ENCODE data around the gene CDIPT.

DNA sequence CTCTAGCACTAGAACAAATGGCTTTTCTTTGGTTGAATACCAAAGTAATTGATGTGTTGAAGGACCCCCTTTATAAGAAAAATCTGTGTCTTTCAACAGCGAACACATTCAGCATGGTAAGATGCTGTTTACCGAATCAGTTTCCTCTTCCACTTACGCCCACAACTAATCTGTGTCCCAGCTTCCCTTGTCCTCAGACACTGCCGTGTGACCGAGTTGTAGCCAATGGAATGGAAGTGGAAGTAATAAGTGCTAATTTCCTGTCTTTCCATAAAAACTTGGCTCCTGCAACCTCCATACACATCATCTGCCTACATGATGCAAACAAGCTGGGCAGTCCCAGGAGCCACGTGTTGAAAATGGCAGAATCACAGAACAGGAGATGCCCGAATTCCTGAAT, 10.4 kb downstream of the CDIPT start:
- TF ChIP-seq EZH2 (IDR thresholded peaks at IDR 0.05; ENCODE audit: borderline replicate concordance, insufficient read depth, low read length, poor library complexity, severe bottlenecking) (no peak), CTCF (IDR thresholded peaks at IDR 0.05; ENCODE audit: poor library complexity, severe bottlenecking) (no peak), RAD21 (conservative IDR thresholded peaks at IDR 0.05) (no peak), SMC3 (conservative IDR thresholded peaks at IDR 0.05; ENCODE audit: poor library complexity) (no peak)
